A549 (cell line): ENCODE measurements around the gene BIN1.

ENCODE experiments used
- CTCF ChIP-seq: fragments of >200 bp; sonication (Bioruptor Twin); formaldehyde crosslinking; IDR thresholded peaks from 3 replicates; pipeline ENCODE4 v1.5.1; 2016
- HMGXB4 ChIP-seq: fragments of 250-450 bp; sonication (Bioruptor Pico); IDR thresholded peaks from 2 replicates; pipeline ENCODE4 v1.5.0; 2021; ENCODE audit warnings: mild to moderate bottlenecking, moderate library complexity, borderline replicate concordance
- JUN ChIP-seq, 2 experiments: fragments of >200 bp; sonication (Bioruptor Twin); formaldehyde crosslinking; IDR thresholded peaks; 2 replicates in 1 of 2; 3 replicates in 1 of 2; pipeline ENCODE4 v1.6.1; 2016 to 2017
- KDM1A ChIP-seq: fragments of 200-600 bp; sonication (generic); IDR thresholded peaks from 2 replicates; pipeline ENCODE4 v1.6.1; 2016; ENCODE audit warnings: low read depth, mild to moderate bottlenecking
- NPAS2 ChIP-seq: fragments of 250-450 bp; sonication (Bioruptor Pico); IDR thresholded peaks from 2 replicates; pipeline ENCODE4 v1.8.0; 2022; ENCODE audit warnings: mild to moderate bottlenecking, moderate library complexity, borderline replicate concordance
- TP53 ChIP-seq: fragments of 250-450 bp; sonication (Bioruptor Pico); IDR thresholded peaks from 2 replicates; pipeline ENCODE4 v1.5.0; 2021; ENCODE audit warnings: mild to moderate bottlenecking, moderate library complexity
- TF ChIP-seq, protein P1 (sequence below): fragments of 200-600 bp; sonication (generic); IDR thresholded peaks from 2 replicates; pipeline ENCODE4 v1.6.1; 2016; ENCODE audit warnings: antibody characterized with exemption, mild to moderate bottlenecking, moderate library complexity
- TF ChIP-seq, protein P2 (sequence below): fragments of 450-650 bp; IDR thresholded peaks from 2 replicates; pipeline ENCODE4 v1.6.1; 2014; ENCODE audit warnings: antibody characterized with exemption
- TF ChIP-seq, protein P3 (sequence below): IDR thresholded peaks from 2 replicates; pipeline ENCODE4 v1.6.1; 2012

GRCh38 chr2:127140538-127140937 lies 33.6 kb upstream of the BIN1 start:
- no peak for TF ChIP-seq JUN (IDR thresholded peaks at IDR 0.05)
- no peak for TF ChIP-seq TP53 (CRISPR knock-in tag)
- TF ChIP-seq CTCF, result no peak
- TF ChIP-seq, protein P1, sequence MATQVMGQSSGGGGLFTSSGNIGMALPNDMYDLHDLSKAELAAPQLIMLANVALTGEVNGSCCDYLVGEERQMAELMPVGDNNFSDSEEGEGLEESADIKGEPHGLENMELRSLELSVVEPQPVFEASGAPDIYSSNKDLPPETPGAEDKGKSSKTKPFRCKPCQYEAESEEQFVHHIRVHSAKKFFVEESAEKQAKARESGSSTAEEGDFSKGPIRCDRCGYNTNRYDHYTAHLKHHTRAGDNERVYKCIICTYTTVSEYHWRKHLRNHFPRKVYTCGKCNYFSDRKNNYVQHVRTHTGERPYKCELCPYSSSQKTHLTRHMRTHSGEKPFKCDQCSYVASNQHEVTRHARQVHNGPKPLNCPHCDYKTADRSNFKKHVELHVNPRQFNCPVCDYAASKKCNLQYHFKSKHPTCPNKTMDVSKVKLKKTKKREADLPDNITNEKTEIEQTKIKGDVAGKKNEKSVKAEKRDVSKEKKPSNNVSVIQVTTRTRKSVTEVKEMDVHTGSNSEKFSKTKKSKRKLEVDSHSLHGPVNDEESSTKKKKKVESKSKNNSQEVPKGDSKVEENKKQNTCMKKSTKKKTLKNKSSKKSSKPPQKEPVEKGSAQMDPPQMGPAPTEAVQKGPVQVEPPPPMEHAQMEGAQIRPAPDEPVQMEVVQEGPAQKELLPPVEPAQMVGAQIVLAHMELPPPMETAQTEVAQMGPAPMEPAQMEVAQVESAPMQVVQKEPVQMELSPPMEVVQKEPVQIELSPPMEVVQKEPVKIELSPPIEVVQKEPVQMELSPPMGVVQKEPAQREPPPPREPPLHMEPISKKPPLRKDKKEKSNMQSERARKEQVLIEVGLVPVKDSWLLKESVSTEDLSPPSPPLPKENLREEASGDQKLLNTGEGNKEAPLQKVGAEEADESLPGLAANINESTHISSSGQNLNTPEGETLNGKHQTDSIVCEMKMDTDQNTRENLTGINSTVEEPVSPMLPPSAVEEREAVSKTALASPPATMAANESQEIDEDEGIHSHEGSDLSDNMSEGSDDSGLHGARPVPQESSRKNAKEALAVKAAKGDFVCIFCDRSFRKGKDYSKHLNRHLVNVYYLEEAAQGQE, result no peak
- TF ChIP-seq, protein P2, sequence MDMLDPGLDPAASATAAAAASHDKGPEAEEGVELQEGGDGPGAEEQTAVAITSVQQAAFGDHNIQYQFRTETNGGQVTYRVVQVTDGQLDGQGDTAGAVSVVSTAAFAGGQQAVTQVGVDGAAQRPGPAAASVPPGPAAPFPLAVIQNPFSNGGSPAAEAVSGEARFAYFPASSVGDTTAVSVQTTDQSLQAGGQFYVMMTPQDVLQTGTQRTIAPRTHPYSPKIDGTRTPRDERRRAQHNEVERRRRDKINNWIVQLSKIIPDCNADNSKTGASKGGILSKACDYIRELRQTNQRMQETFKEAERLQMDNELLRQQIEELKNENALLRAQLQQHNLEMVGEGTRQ, result no peak
- TF ChIP-seq HMGXB4, result no peak
- TF ChIP-seq NPAS2 (CRISPR knock-in tag), result no peak
- TF ChIP-seq, protein P3, sequence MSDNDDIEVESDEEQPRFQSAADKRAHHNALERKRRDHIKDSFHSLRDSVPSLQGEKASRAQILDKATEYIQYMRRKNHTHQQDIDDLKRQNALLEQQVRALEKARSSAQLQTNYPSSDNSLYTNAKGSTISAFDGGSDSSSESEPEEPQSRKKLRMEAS, result no peak
- TF ChIP-seq KDM1A, result no peak
